Measurements from ENCODE around the gene ZNF79.

The ZNF79 gene

DNA sequence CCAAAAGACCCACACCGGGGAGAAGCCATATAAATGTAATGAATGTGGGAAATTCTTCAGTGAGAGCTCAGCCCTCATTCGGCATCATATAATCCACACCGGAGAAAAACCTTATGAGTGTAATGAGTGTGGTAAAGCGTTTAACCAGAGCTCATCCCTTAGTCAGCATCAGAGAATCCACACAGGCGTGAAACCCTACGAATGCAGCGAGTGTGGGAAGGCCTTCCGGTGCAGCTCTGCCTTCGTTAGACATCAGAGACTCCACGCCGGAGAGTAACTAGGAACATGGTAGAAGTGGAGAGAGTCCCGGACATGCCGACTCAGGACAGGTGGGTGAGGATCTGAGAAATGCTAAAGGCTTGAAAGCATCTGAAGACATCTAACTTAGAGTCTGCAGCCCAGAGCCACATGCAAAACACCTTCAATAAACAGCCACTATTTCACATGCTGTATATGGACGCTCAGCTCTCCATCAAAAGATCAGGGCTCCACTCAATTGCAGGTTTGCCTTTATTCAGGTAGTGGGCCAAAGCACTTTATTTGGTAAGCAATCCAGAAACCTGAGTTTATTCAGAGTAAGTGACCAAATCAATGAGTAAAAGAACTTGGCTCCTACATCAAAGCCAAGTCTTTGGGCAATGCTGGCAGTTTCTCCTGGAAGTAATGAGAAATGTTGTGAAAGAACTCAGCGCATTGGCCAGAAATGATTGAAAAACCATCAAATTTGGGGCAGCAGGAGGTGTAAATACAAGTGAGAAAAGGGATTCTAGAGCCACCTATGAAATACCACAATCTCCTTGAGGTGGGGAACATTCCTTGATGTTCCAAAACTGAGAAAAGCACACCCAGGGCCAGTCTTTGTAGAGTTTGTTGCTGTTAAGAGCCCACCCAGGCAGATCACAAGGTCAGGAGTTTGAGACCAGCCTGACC is 21.0 kb downstream of the ZNF79 start:
- Histone ChIP-seq H3K27ac (no peak overlapping the region), H3K9me3 (peaks cover 26% of the 10 kb centered on the region), H3K27me3 (no peaks in the 10 kb centered on the region), H3K4me3 (no peak overlapping the region), H3K36me3 (peaks cover 97% of the 10 kb centered on the region), H3K4me2 (no peak overlapping the region), H4K20me1 (peaks cover 64% of the 10 kb centered on the region), H3K9ac (no peak overlapping the region), H3K4me1 (peaks cover 40% of the 10 kb centered on the region)
- no peak for TF ChIP-seq Cebpa-rat (IDR thresholded peaks at IDR 0.05)

DNA sequence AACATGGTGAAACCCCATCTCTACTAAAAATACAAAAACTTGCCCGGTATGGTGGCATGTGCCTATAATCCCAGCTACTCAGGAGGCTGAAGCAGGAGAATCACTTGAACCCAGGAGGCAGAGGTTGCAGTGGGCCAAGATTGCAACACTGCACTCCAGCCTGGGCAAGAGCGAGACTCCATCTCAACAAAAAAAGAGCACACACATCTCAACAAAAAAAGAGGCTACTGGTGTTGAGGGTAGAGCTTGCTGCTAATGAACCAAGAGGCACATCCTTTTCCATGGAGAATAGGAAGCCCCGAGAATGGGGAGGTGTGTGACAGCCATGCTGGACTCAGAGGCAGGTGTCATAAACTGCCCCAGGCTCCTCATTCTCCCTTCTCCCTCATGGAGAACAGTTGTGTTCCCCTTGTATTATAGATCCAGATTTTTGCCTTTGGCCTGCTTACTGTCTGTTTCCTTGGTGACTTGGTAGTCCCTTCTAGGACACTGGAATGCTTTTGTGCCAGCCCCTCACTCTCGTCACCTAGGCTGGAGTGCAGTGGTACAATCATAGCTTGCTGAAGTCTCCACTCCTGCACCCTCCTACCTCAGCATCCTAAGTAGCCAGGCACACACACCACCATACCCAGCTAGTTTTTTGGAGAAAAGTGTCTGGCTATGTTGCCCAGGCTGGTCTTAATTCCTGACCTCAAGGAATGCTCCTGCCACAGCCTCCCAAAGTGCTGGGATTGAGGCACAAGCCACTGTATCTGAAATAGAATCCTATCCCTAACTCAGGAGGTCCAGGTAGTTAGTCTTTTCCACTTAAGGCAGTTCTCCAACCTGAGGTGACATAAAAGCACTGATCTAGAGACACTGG is 21.9 kb downstream of the ZNF79 start:
- H3K9ac ChIP-seq = no peak overlapping the region
- no peak for TF ChIP-seq Cebpa-rat (IDR thresholded peaks at IDR 0.05)
- no peak overlapping the region for H3K4me2 ChIP-seq
- peaks cover 26% of the 10 kb centered on the region for H3K9me3 ChIP-seq
- H4K20me1 ChIP-seq = peaks cover 72% of the 10 kb centered on the region
- peaks cover 40% of the 10 kb centered on the region for H3K4me1 ChIP-seq
- H3K4me3 ChIP-seq = no peak overlapping the region
- H3K27ac ChIP-seq = no peak overlapping the region
- no peaks in the 10 kb centered on the region for H3K27me3 ChIP-seq
- peaks cover 89% of the 10 kb centered on the region for H3K36me3 ChIP-seq

DNA sequence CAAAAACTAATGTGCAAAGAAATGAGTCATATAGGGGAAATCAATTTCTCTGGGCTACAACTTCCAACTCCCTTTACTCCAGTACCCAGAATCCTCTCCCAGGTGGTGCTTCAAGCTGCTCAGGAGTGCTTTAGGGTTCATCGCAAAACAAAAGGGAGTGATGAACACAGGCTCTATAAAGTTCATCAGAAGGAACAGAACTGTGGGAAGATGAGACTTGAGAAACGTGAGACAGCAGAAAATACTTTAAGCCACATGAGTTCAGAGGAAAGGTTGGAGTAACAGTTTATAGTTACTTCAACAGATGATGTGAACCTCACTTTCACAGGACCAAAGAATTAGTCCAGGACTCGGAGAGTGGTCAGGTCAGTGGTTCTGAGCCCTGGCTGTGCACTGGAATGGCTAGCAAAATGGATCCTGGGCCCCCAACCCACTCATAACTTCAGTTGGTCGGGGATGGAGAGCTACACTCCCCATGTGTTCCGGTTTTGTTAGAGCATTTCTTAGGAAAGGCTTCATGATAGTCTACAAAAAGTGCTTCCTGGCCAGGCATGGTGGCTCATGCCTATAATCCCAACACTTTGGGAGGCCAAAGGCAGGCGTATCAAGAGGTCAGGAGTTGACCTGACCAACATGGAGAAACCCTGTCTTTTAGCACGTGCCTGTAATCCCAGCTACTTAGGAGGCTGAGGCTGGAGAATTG is 22.7 kb downstream of the ZNF79 start:
- Histone ChIP-seq H3K4me3 (no peak overlapping the region), H3K9ac (no peak overlapping the region), H4K20me1 (peaks cover 72% of the 10 kb centered on the region), H3K36me3 (peaks cover 81% of the 10 kb centered on the region), H3K4me1 (peaks cover 40% of the 10 kb centered on the region), H3K27ac (no peak overlapping the region), H3K9me3 (peaks cover 26% of the 10 kb centered on the region), H3K4me2 (no peak overlapping the region), H3K27me3 (no peaks in the 10 kb centered on the region)
- no peak for TF ChIP-seq Cebpa-rat (IDR thresholded peaks at IDR 0.05)

DNA sequence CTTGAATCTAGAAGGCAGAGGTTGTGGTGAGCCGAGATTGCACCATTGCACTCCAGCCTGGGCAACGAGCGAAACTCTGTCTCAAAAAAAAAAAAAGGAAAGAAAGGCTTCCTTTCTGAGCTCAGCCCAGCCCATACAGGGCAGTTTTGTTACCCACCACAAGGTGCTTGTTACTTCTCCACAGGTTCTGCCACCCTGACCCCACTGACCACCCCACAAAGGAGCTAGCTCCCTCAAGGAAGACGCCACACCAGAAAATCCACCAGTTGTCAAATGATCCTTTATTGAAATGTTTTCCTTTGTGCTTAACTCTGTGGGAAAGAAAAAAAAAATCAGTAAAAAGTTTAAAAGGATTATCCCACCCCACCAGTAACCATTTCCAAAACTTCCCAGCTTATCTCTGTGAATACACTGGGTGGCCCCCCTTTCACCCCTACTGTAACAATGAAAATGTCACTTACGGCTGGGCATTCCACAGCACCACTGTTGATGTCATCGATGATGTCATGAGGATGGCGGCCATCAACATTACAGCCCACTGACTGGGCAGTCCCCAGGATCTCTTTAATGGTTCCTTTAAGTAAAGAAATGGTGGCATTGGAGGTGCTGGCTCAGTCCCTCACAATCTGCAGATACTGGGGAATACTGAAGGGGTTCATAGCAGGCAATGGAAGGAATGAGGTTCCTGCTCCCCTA is 23.4 kb downstream of the ZNF79 start:
- Histone ChIP-seq H3K9ac (no peak overlapping the region), H3K4me3 (no peak overlapping the region), H3K36me3 (peaks cover 74% of the 10 kb centered on the region), H3K27ac (no peak overlapping the region), H3K9me3 (peaks cover 26% of the 10 kb centered on the region), H4K20me1 (peaks cover 72% of the 10 kb centered on the region), H3K4me2 (peak overlapping the region; percentile 99; the same call in 1 of the 2 replicates), H3K4me1 (peaks cover 46% of the 10 kb centered on the region), H3K27me3 (no peaks in the 10 kb centered on the region)
- TF ChIP-seq Cebpa-rat (IDR thresholded peaks at IDR 0.05) = no peak

DNA sequence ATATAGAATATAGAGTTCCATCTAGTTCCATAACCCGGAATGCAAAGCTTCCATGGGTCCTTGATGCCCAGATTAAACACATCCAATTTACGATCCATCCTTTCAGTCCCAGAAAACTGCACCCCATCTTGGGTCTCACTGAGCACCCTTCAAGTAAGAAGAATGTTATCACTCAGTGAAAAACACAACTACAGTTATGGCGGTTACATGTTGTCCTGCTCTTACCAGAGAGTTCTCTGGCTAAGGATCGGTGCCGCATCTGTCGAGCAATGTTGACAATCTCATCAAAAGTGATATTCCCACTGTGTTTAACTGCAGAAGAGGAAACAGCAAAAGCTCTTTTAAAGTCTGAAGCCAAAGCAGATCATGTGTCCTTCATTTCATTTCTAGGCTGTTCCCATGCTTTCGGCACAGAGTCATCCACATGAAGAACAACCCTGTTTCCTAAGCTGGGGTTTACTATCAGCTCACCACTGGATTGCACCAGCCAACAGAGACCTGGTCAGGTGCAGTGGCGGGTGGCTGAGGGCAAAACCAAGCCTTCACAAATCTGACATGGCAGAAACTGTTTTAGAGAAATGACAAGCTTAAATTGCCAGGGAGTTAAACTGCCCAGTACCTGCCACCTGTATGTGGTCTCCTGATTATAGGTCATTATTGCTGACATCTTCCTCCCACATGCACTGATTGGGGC is 24.1 kb downstream of the ZNF79 start:
- Histone ChIP-seq H4K20me1 (peaks cover 72% of the 10 kb centered on the region), H3K9me3 (peaks cover 26% of the 10 kb centered on the region), H3K4me3 (peak overlapping the region; percentile 98), H3K4me1 (peaks cover 47% of the 10 kb centered on the region), H3K9ac (peak overlapping the region; percentile 99), H3K36me3 (peaks cover 67% of the 10 kb centered on the region), H3K4me2 (peak overlapping the region; percentile 99), H3K27ac (no peak overlapping the region), H3K27me3 (no peaks in the 10 kb centered on the region)
- no peak for TF ChIP-seq Cebpa-rat (IDR thresholded peaks at IDR 0.05)

DNA sequence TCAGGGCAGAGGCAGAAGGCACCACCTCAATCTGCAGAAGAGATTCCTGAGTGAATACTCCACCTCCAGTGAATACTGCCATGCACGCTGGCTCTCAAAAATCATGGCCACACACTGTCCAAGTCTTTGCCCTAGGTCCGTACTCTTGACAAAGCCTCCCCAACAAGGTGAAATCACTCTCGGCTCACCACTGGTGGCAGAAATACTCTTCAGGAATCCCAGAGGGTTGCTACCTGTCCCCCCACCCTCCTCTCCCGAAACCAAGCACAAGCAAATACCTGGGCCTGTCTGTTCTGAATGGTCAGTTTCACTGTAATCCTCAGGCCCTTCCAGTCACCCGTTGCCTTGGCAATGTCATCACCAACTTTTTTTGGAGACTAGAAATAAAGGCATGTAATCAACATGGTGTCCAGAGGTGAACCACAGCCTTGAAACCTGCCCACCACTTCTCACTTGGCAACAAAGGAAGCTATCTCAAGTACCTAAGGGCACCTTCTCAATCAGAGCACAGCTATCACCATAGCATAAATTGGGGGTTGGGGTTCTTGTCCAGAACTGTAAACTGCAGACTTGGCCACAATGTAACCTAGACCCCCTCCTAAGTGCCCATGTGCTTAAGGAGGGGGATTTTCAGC is 25.3 kb downstream of the ZNF79 start:
- Histone ChIP-seq H3K4me2 (peak overlapping the region; percentile 99), H3K27me3 (no peaks in the 10 kb centered on the region), H3K36me3 (peaks cover 63% of the 10 kb centered on the region), H3K9me3 (peaks cover 20% of the 10 kb centered on the region), H3K9ac (peak overlapping the region; percentile 99), H3K4me3 (peak overlapping the region; percentile 98), H4K20me1 (peaks cover 66% of the 10 kb centered on the region), H3K27ac (peak overlapping the region; percentile 99), H3K4me1 (peaks cover 36% of the 10 kb centered on the region)
- TF ChIP-seq Cebpa-rat (IDR thresholded peaks at IDR 0.05) = no peak

DNA sequence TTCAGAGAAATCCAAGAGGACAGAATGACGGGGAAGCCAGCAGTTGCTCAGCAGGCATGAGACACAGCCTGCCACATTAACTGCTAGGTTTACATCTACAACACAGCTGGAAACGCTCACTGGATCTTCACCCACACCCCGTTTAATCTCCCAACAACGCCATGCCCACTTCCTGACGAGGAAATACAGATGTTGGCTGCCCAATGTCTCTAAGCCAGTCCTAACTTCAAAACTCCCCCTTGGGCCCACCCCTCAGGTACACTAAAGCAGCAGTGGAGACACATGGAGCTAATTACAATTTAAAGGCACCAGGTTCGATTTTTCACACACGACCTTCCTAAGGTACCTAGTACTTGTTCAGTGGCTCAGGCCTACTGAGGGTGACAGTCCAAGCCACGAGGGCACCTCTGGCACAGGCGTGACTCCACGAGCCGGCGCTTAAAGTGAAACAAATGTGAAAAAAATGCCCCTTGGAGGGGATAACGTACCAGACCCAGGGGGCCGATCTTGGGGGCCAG is 26.1 kb downstream of the ZNF79 start:
- H3K4me3 ChIP-seq = peak overlapping the region; percentile 98
- peaks cover 11% of the 10 kb centered on the region; the same call in 1 of the 2 replicates for H3K9me3 ChIP-seq
- H3K4me1 ChIP-seq = peaks cover 32% of the 10 kb centered on the region
- peak overlapping the region; percentile 99 for H3K27ac ChIP-seq
- peaks cover 59% of the 10 kb centered on the region for H3K36me3 ChIP-seq
- no peak for TF ChIP-seq Cebpa-rat (IDR thresholded peaks at IDR 0.05)
- H3K27me3 ChIP-seq = no peaks in the 10 kb centered on the region
- H3K4me2 ChIP-seq = peak overlapping the region; percentile 99
- peaks cover 58% of the 10 kb centered on the region for H4K20me1 ChIP-seq
- peak overlapping the region; percentile 99 for H3K9ac ChIP-seq
